ENCODE results near the gene ZNF280A.

DNA sequence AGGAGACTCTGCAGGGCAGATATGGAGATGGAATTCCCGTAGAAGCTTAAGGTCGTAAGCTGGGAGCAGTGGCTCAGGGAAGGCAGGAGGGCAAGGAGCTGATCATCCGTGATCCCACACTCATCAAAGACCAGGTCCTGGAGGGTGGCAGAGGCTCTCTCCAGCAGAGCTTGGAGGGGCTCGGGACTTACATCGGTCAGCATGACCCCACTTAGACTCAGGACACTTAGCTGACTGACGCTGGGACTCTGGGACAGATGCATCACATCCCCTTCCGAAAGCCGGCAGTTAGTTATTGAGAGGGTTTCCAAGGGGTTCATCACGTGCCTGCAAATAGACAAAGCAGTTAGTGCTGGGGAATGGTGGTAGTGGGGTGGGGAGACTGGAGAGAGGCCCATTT, 28.2 kb upstream of the ZNF280A start:
- TF ChIP-seq, protein P1, sequence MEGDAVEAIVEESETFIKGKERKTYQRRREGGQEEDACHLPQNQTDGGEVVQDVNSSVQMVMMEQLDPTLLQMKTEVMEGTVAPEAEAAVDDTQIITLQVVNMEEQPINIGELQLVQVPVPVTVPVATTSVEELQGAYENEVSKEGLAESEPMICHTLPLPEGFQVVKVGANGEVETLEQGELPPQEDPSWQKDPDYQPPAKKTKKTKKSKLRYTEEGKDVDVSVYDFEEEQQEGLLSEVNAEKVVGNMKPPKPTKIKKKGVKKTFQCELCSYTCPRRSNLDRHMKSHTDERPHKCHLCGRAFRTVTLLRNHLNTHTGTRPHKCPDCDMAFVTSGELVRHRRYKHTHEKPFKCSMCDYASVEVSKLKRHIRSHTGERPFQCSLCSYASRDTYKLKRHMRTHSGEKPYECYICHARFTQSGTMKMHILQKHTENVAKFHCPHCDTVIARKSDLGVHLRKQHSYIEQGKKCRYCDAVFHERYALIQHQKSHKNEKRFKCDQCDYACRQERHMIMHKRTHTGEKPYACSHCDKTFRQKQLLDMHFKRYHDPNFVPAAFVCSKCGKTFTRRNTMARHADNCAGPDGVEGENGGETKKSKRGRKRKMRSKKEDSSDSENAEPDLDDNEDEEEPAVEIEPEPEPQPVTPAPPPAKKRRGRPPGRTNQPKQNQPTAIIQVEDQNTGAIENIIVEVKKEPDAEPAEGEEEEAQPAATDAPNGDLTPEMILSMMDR (IDR thresholded peaks at IDR 0.05) = no peak
- no peak for TF ChIP-seq POLR2A (IDR thresholded peaks at IDR 0.05)

Data from adrenal gland (tissue), 5 donors.